Renal cortex interstitium (tissue), 15 donors: ENCODE measurements around the gene KHDC3L. TPM values are rescaled to one million over a fixed set of nuclear protein-coding genes. Genes with fewer than 3 reads are reported as not detected.

ENCODE experiments used
- DNase-seq, 11 donors: peaks; one replicate each; pipeline ENCODE4 v3.0.0-alpha.2; 2013; ENCODE audit warnings: low read depth in 9 of 11, low spot score in 4 of 11; ENCODE audit errors: extremely low read depth in 1 of 11
- long read RNA-seq, 16 experiments: transcript quantifications; one replicate each; lab custom pipeline, GENCODE V29; 2026
- polyA plus RNA-seq, 3 donors: library from polyadenylated mRNA; unstranded; fragments of 120-200 nt; gene quantifications; one replicate each; pipeline ENCODE4 v1.2.1, GENCODE V29; 2013; ENCODE audit not compliant: insufficient read length in 3 of 3

Gene KHDC3L, protein sequence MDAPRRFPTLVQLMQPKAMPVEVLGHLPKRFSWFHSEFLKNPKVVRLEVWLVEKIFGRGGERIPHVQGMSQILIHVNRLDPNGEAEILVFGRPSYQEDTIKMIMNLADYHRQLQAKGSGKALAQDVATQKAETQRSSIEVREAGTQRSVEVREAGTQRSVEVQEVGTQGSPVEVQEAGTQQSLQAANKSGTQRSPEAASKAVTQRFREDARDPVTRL
- under 1 TPM in 1 of 3 donors, not detected in 2; 0.20 TPM for polyA plus RNA-seq
- long read RNA-seq, donor 1: 0 reads
- long read RNA-seq, donor 2: 0 reads
- long read RNA-seq, donor 3: 0 reads
- long read RNA-seq, donor 4: 0 reads
- long read RNA-seq, donor 5: 0 reads
- long read RNA-seq, donor 6: 0 reads
- long read RNA-seq, donor 7: 0 reads
- long read RNA-seq, donor 8: 0 reads
- long read RNA-seq, donor 9: 0 reads
- long read RNA-seq, donor 10: 0 reads
- long read RNA-seq, donor 11: 0 reads
- long read RNA-seq, donor 12: 0 reads
- long read RNA-seq, donor 13: 0 reads
- long read RNA-seq, donor 14: 0 reads
- long read RNA-seq, donor 15: 0 reads
- long read RNA-seq, donor 16: 0 reads

DNA sequence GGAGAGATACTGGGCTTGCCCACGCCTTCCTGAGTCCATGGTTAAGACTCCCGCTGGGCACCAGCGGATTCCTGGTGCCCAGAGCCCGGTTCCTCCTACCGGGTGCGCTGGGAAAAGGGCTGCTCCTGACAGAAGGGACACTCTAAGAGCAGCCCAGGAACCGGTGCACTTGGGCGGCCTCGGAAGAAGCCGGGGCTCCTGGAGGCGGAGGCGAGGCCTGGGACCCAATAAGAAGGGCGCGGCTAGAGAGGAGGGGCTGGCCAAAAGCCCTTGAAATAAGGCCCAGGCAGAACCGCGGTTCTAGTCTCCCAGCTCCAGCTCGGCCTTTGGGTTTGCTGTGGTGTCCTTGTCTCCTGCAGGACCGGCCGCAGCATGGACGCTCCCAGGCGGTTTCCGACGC lies at the start of gene KHDC3L:
TSS of gene KHDC3L (plus strand) at position 301 of the 400 bp plus-strand sequence. CDS start at position 373, 72 bp downstream.
- DNase-seq: no peak

- no peak for DNase-seq
These were observed 47.6 kb upstream of the KHDC3L start for GRCh38 chr6:73314577-73315492.

DNA sequence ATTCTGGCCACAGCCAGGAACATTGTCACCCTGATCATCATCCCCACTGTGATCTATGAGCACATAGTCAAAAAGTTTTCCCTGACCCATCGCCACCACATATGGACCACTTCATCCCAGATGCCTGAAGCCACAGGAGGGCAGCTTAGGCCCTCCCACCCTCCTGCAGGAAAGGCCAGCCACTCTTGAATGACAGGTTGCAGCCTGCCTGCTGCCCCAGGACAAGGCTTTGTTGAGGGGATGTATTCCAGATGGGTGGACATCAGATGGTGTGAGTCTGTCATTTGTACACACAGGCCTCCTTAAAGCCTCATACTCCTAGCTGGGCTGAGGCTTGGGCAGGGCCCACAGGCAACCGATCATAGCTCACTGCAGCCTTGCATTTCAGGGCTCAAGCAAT lies 39.1 kb upstream of the KHDC3L start:
- DNase-seq: no peak

- no peak for DNase-seq
These were observed 36.8 kb upstream of the KHDC3L start for GRCh38 chr6:73325656-73326055.

DNA sequence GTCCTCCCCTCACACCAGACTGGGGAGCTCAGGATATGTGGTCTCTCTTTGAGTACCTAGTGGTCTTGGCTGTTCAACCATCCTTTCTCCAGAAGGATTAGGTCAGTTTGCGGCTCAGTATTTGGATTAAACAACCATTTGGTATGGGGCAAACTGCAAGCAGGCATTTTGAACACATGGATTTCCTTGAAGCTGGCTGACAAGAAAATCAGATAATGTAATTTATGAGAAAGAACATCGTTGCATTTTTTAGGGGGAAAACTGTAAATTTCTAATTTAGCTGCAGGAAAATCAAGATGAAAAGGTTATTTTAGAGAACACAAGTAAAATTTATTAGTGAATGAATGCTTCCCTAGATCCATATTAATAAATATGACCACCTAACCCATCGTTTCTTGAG lies 33.7 kb upstream of the KHDC3L start:
- DNase-seq: no peak

- DNase-seq: no peak
These were observed 33.3 kb upstream of the KHDC3L start for GRCh38 chr6:73329201-73329600.

- no peak for DNase-seq
These were observed 23.1 kb upstream of the KHDC3L start for GRCh38 chr6:73339340-73339739.

DNA sequence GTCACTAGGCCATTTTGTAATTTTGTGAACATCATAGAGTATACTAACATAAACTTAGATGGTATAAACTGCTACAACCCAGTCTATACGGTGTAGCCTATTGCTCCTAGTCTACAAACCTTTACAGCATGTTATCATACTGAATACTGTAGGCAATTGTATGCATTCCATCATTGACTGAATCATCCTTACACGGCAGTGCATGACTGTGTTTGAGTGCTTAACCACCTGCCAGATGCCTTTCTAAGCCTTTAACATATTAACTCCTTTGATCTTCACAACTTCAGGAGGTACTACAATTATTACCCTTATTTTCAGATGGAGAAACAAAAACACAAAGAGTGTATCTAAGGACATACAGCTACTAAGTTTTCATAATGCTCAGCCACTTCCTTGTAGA lies 22.4 kb upstream of the KHDC3L start:
- no peak for DNase-seq

GRCh38 chr6:73341335-73341734 lies 21.1 kb upstream of the KHDC3L start:
- DNase-seq: no peak

- DNase-seq: no peak
These were observed 20.3 kb upstream of the KHDC3L start for GRCh38 chr6:73342174-73342573.

- DNase-seq: no peak
These were observed 19.3 kb upstream of the KHDC3L start for GRCh38 chr6:73343164-73343563.

DNA sequence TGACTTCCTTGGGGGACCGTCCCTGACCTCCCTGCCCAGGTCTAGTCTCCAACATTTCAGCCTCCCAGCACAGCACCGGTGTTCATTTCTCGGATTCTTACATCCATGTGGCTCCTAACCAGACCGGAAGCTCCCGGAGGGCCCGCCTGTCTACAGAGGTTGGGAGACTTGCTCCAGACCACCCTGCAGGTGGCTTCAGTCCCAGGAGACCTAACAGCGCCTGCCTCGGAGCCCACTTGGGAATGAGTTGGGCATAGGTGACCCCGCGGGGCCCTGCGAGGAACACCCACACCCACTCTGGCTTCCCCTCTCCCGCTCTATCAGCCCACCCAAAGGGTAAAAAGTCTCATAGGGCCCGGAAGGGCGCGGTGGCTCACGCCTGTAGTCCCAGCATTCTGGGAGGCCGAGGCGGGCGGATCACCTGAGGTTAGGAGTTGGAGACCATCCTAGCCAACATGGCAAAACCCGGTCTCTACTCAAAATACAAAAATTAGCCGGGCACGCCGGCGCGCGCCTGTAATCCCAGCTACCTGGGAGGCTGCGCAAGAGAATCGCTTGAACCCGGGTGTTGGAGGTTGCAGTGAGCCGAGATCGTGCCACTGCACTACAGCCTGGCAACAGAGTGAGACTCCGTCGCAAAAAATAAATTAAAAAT lies 13.8 kb upstream of the KHDC3L start:
- DNase-seq: no peak

GRCh38 chr6:73349311-73349710 lies 13.1 kb upstream of the KHDC3L start:
- DNase-seq: no peak

GRCh38 chr6:73353636-73354593 lies 8.5 kb upstream of the KHDC3L start, which contains the start of gene DPPA5:
DPPA5 (minus strand) TSS chr6:73354276; CDS start chr6:73354225, 51 bp downstream.
- no peak for DNase-seq

DNA sequence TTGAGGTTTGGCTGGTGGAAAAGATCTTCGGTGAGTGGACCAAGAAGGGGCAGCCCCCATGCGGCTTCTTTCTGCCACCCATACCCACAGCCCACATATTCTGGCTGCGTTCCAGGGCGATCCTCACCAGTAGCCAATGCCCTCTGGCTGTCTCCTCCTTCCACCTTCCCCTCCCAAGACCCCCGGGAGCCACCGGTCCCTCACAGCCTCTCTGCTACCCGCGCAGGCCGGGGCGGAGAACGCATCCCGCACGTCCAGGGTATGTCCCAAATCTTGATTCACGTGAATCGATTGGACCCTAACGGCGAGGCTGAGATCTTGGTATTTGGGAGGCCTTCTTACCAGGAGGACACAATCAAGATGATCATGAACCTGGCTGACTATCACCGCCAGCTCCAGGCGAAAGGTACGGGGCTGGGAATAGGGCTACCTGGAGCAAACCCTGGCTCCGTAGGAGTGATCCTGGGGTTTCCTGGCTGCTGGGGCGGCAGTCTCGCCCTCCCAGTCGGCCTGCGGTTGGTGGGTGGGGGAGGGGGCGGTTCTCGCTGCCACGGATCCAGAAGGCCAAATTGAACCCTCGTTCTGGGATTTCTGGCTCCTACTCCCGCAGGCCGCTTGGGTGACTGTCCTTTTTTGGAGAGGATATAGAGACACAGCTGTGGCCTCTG lies 545 bp downstream of the KHDC3L start:
- no peak for DNase-seq

DNA sequence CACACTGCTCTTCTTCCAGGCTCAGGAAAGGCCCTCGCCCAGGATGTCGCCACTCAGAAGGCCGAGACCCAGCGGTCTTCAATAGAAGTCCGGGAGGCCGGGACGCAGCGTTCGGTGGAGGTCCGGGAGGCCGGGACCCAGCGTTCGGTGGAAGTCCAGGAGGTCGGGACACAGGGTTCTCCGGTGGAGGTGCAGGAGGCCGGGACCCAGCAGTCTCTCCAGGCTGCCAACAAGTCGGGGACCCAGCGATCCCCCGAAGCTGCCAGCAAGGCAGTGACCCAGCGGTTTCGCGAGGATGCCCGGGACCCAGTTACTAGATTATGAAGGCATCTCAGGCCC lies 1.0 kb downstream of the KHDC3L start:
- no peak for DNase-seq

DNA sequence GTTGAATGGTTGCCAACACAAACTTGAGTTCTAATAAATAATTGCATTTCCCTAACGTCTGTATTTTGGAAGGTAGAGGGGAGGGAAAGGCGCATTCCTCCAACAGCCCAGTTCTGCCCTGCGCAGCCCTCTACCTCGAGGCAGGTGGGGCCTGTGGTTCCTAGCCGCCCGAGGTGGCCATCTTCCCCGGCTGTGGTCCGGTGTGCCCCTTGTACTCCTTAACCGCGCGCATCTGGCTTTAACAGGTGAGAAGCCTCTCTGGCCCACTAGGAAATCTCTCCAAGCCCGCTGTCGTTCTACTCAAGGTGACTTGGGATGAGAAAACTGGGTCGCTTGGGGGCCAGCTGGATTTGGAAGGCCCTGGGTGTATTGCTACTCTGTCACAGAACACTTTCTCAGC lies 1.7 kb downstream of the KHDC3L start:
- DNase-seq: no peak

- DNase-seq: no peak
These were observed 2.1 kb downstream of the KHDC3L start for GRCh38 chr6:73364549-73364948.
